Measurements from ENCODE around the gene BCL10.

DNA sequence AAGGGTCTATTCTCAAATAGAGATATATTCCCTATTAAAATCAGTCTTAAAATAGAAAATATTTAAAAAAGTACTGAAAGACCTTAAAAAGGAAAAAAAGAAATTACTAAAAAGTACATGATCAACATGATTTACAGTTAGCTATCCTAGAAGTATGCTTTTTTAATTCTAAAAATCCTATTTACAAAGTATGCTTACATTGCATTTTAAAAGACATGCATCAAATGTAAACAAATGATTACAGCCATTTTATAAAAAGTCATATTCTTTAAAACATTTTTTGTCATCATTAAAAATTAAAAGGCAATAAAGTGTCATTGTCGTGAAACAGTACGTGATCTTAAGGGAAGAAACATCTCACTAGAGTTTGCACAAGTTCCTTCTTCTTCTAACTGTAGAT, 9.1 kb downstream of the BCL10 start:
- TF ChIP-seq POLR2AphosphoS5 (IDR thresholded peaks at IDR 0.05) (no peak), CTCF (IDR thresholded peaks at IDR 0.05) (no peak)
